Head of caudate nucleus (tissue), 42 donors: Measurements from ENCODE around the gene SERPINI1.

Source experiments
- DNase-seq, 42 donors: peaks; one replicate each; pipeline versions ENCODE4 v3.0.0 to v3.0.0-alpha.2; 2020 to 2021; ENCODE audit warnings: mixed read lengths in 7 of 42
- intact Hi-C: fragments of 100-400 bp; cut with DNase I; formaldehyde crosslinking; loops from one replicate; pipeline ENCODE4 v1.15.0; 2022

The SERPINI1 gene

DNA sequence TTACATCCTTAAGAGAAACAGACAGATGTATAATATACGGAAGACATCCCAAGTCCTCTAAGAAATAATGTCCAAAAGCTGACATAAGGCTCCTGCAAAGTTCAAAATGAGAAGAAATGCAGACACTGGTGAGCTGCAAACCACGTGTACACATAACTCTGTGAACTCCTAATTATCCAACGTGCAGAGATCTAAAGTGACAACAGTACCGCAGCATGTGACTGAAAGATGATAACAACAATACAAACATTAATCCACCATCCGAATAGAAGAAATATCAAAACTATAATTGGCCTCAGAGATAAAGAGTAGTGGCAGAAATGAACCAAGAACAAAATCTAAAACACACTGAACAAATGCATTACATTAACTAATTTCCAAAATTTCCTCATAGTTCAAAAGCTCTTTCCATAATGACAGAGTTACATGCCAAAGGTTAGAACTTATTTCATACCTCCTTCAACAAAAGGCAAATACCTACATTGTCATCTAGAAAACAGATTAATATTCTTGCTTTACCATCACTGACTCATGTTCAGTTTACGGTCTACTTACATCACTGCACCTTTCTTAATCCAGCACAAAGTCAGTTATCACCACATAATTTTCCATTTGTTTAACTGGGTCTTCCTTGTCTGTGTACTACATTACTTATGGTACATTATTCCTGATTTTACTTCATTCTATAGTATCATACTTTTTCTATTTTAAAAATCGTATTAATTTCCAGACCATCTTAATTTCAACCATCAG lies 3.0 kb upstream of the SERPINI1 start:
- intact Hi-C loops = loop anchor here (10.0 kb wide), 1 partner anchor 312 kb away; no protein-coding TSS in a partner anchor
- DNase-seq = no peak

- intact Hi-C loops = loop anchor here (10.0 kb wide), 1 partner anchor 311 kb away; no protein-coding TSS in a partner anchor
- no peak for DNase-seq
Measured at GRCh38 chr3:167733961-167734497, 1.5 kb upstream of the SERPINI1 start.

- intact Hi-C loops = loop anchor here (5.0 to 10.0 kb wide), 2 partner anchors 78 to 310 kb away; no protein-coding TSS in a partner anchor
- DNase-seq = peak; percentile 95 to 100 (median 99)
Measured at GRCh38 chr3:167734498-167735232, 856 bp upstream of the SERPINI1 start, which contains the start of gene PDCD10. TSS of gene PDCD10 (minus strand) at chr3:167734892. CDS start at chr3:167720157, 14,735 bp downstream.

- DNase-seq = no peak
- intact Hi-C loops = loop anchor here (5.0 to 10.0 kb wide), 2 partner anchors 76 to 308 kb away; no protein-coding TSS in a partner anchor
Measured at GRCh38 chr3:167736264-167736787, 805 bp downstream of the SERPINI1 start.

- intact Hi-C loops = loop anchor here (5.0 to 10.0 kb wide), 2 partner anchors 75 to 308 kb away; no protein-coding TSS in a partner anchor
- DNase-seq = no peak
Measured at GRCh38 chr3:167736997-167737396, 1.5 kb downstream of the SERPINI1 start.

GRCh38 chr3:167738037-167738436 lies 2.5 kb downstream of the SERPINI1 start:
- intact Hi-C loops = loop anchor here (5.0 to 10.0 kb wide), 2 partner anchors 74 to 307 kb away; no protein-coding TSS in a partner anchor
- DNase-seq = no peak

DNA sequence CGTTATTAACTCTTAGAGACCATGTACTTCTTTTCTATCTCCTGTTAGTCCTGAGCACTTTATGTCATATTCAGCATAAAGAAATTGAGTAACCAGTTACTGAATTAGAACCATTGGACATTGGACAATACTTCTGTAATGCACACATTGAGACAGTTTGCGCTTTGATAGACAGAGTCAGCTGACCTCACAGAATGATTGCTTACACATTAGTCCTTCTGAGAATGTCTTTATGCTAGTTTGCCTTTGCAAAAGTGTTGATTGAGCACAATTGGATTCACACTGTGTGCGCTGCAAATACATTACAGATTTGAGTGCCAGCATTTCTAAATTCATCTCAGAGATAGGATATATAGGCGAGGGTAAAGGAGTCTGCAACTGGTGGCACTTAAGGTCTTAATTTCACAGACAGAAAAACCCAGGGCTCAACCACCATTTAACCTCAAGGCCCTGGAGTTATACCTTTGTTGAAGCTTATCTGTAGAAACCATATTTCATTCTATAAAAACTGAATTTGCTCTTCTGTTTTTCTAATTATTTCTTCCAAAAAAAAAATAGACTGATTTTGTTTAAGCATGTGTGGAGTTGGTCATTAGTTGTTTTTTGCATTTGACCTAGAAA lies 3.8 kb downstream of the SERPINI1 start:
- intact Hi-C loops = loop anchor here (5.0 to 10.0 kb wide), 2 partner anchors 73 to 306 kb away; no protein-coding TSS in a partner anchor
- peak in 9 of 42 donors; percentile 5 to 64 (median 23) for DNase-seq

GRCh38 chr3:167740961-167741587 lies 5.6 kb downstream of the SERPINI1 start:
- peak; percentile 8 to 86 (median 65) for DNase-seq
- intact Hi-C loops = no loop called here

DNA sequence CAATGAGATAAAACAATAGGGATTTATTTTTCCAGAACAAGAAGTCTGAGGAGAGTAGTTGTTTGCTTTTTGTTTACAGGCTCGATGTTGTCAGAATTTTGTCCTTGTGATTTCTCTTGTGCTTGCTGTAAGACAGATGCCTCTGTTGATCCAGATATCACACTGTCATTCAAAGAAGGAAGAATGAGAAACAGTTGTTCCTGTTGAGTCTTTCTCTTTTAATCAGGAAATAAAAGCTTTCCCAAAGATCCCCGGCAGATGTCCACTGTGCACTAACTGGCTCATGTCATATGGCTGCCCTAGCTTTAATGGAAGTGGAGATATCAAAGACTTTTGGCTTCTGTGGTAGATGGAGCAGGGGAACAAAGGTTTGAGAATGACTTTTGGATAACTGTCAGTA lies 6.8 kb downstream of the SERPINI1 start:
- peak in 5 of 42 donors; percentile 4 to 52 (median 19) for DNase-seq
- intact Hi-C loops = no loop called here

DNA sequence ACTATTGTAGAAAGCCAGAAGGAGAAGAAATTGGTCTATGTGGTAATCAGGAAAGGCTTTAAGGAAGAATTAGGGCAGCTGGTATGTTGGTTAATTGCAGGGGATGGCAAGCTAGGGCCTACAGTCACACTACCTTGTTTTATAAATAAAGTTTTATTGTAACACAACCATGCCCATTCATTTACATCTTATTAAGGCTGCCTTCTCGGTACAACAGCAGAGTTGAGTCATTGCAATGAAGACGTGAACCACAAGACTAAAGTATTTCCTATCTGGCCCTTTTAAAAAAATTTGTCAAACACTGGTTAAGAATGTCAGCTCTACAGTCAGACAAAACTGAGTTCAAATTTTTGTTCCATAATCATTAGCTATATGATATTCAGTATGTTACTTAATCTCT lies 8.3 kb downstream of the SERPINI1 start:
- intact Hi-C loops = no loop called here
- no peak for DNase-seq

DNA sequence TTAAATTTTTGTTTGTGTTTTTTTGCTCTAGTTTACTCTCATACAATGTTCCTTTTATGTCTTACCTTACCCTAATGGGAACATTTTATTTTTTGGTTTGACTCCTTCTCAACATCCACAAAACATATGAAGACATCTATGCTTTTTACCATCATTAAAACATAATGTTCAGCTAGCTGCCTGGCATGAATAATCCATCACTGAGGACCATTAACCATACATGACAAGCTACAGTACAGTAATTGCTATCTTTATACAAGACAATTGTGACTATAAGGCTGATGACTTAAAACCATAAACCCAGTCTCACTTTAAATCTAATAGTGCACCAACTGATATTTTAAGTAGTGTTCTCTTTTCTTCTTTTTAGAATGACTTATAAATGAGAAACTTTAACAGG lies 13.7 kb downstream of the SERPINI1 start:
- DNase-seq = no peak
- intact Hi-C loops = no loop called here

DNA sequence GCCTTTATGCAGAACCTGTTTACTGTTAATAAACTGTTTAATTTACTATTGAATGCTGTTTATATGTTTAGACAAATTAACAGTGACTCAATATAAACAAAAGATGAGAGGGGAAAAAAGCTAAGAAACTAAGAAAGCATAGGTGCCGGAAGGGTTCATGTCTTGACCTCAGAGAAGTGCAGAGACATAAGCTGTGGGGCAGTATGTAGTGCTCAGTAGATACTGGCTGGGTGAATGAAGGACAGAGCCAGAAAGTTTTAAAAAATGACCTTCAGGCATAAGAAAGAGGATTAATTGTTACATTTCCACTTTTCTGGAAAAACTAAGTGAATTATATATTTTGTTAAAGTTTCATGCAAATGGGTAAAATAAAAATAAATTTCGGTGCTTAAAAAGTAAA lies 14.2 kb downstream of the SERPINI1 start:
- no peak for DNase-seq
- intact Hi-C loops = no loop called here

- no peak for DNase-seq
- intact Hi-C loops = no loop called here
Measured at GRCh38 chr3:167750272-167750971, 14.9 kb downstream of the SERPINI1 start.

DNA sequence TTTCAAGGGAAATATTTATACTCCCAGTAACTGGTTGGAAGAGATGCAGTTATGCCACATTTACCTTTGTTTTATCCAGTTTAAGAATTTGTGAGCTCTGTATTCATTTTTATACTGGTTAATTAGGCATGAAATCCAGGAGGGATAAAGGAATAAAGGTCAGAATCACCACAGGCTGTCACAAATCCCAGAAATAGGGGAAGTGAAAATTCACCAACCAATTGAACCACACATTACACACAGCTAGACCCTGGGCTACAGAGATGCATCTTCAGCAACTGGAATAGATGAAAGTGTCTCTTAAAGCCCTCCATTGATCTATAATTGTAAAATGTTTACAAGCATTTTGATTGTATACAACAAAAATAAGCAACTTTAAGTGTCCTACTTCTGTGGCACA lies 18.5 kb downstream of the SERPINI1 start:
- no peak for DNase-seq
- intact Hi-C loops = no loop called here

- intact Hi-C loops = no loop called here
- no peak for DNase-seq
Measured at GRCh38 chr3:167761302-167761701, 25.8 kb downstream of the SERPINI1 start.

DNA sequence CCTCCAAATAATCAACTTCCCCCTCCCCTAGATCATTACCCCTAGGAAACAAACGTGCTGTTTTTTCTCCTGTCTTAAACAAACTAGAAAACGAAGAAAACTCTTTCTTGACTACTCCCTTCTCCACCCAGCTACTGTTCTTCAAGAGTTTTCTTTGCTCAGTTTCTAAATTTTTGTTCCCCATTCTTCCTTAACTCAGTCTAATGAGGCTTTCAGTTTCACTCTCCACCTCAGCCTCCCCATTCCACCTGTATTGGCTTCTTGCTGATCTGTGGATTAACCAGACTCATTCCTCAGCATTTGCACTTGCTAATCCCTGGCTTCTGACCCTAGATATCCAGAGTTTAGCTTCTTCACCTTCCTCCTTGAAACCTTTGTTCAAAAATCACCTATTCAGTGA lies 26.8 kb downstream of the SERPINI1 start:
- no peak for DNase-seq
- intact Hi-C loops = no loop called here

- no peak for DNase-seq
- intact Hi-C loops = no loop called here
Measured at GRCh38 chr3:167772992-167773391, 37.5 kb downstream of the SERPINI1 start.

DNA sequence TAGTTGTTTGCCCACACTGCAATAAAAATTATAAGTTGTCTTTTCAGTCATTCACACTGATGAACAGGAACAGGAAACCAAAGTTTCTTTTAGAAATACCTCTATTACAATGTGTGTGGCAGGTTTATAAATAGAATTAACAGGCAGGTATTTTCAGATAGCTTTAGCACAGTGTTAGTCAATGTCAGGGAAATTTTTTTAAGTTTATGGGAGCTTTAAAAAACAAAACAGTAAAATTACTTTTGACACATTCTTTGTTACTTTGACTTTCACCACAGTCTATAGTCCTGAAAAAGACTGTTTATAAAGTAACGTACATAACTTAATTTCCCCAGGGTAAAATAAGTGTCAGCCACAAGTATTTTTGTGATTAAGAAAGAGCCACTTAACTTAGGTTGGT lies 38.1 kb downstream of the SERPINI1 start:
- intact Hi-C loops = no loop called here
- DNase-seq = no peak
